Ishikawa (cell line): Measurements from ENCODE around the gene PDCD6IP.
A peak's percentile ranks its signal among the peaks of the same experiment; 100 is the strongest.

Source experiments
- CEBPB ChIP-seq: IDR thresholded peaks from 2 replicates; pipeline ENCODE4 v1.6.1; 2012
- EP300 ChIP-seq: IDR thresholded peaks from 2 replicates; pipeline ENCODE4 v1.6.1; 2012; ENCODE audit warnings: borderline replicate concordance
- FOXM1 ChIP-seq: IDR thresholded peaks from 2 replicates; pipeline ENCODE4 v1.6.1; 2012; ENCODE audit warnings: low read depth, borderline replicate concordance
- NFIC ChIP-seq: IDR thresholded peaks from 2 replicates; pipeline ENCODE4 v1.6.1; 2012
- RAD21 ChIP-seq: IDR thresholded peaks from 2 replicates; pipeline ENCODE4 v1.6.1; 2012; ENCODE audit warnings: low read depth
- TAF1 ChIP-seq: IDR thresholded peaks from 2 replicates; pipeline ENCODE4 v1.6.1; 2012; ENCODE audit warnings: low read depth, mild to moderate bottlenecking
- TCF12 ChIP-seq: IDR thresholded peaks from 2 replicates; pipeline ENCODE4 v1.6.1; 2012; ENCODE audit warnings: low read depth
- TEAD4 ChIP-seq: IDR thresholded peaks from 2 replicates; pipeline ENCODE4 v1.6.1; 2012
- YY1 ChIP-seq: IDR thresholded peaks from 2 replicates; pipeline ENCODE4 v1.6.1; 2012; ENCODE audit warnings: low read depth
- ZBTB7A ChIP-seq: IDR thresholded peaks from 2 replicates; pipeline ENCODE4 v1.6.1; 2012; ENCODE audit warnings: low read depth
- TF ChIP-seq, protein P1 (sequence below): IDR thresholded peaks from 2 replicates; pipeline ENCODE4 v1.6.1; 2012; ENCODE audit warnings: low read depth, mild to moderate bottlenecking
- TF ChIP-seq, protein P2 (sequence below): IDR thresholded peaks from 2 replicates; pipeline ENCODE4 v1.6.1; 2012

DNA sequence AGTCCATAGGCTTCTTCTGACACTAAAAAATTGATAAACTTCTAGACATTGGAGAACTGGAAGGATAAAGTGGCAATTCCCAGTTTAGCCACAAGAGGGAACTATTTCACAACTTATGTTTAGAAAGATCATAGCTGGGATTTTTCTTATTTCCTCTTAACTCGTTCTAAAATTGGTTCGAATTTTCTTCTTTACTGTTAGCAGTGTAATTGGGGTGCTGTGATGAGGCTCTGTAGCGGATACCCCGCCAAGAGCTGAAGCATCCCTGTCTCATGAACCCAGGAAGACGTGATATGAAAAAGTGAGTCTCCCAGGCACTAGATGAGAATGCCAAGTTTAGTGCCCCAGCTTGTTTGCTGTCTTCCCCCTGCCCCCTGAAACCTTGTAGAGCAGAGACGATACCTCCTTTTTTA lies 85.1 kb downstream of the PDCD6IP start:
- TF ChIP-seq TAF1 (no peak), RAD21 (peak; percentile 74), TCF12 (no peak), FOXM1 (no peak), CEBPB (no peak), TEAD4 (no peak), ZBTB7A (no peak), YY1 (no peak), NFIC (no peak), EP300 (no peak)
- TF ChIP-seq, protein P1, sequence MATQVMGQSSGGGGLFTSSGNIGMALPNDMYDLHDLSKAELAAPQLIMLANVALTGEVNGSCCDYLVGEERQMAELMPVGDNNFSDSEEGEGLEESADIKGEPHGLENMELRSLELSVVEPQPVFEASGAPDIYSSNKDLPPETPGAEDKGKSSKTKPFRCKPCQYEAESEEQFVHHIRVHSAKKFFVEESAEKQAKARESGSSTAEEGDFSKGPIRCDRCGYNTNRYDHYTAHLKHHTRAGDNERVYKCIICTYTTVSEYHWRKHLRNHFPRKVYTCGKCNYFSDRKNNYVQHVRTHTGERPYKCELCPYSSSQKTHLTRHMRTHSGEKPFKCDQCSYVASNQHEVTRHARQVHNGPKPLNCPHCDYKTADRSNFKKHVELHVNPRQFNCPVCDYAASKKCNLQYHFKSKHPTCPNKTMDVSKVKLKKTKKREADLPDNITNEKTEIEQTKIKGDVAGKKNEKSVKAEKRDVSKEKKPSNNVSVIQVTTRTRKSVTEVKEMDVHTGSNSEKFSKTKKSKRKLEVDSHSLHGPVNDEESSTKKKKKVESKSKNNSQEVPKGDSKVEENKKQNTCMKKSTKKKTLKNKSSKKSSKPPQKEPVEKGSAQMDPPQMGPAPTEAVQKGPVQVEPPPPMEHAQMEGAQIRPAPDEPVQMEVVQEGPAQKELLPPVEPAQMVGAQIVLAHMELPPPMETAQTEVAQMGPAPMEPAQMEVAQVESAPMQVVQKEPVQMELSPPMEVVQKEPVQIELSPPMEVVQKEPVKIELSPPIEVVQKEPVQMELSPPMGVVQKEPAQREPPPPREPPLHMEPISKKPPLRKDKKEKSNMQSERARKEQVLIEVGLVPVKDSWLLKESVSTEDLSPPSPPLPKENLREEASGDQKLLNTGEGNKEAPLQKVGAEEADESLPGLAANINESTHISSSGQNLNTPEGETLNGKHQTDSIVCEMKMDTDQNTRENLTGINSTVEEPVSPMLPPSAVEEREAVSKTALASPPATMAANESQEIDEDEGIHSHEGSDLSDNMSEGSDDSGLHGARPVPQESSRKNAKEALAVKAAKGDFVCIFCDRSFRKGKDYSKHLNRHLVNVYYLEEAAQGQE, result no peak
- TF ChIP-seq, protein P2, sequence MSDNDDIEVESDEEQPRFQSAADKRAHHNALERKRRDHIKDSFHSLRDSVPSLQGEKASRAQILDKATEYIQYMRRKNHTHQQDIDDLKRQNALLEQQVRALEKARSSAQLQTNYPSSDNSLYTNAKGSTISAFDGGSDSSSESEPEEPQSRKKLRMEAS, result no peak
